Activated CD4-positive, alpha-beta memory T cell treated with anti-CD3 and anti-CD28 coated beads, Interleukin-2, amount 10 ng/mL, durations not matched to agents 7 days and 5 days (primary cell): ENCODE measurements around the gene ADAMTS17. TPM values are rescaled to one million over a fixed set of nuclear protein-coding genes. Genes with fewer than 3 reads are reported as not detected.

Experiments
- CTCF ChIA-PET: fragments of 350-600 bp; sonication (Branson Sonifier 250); formaldehyde crosslinking; loops from one replicate; lab custom pipeline; 2021; ENCODE audit warnings: antibody characterized with exemption, inconsistent platforms; lab: Charles Lee
- POLR2A ChIA-PET: fragments of 350-600 bp; sonication (Branson Sonifier 250); formaldehyde crosslinking; loops from one replicate; lab custom pipeline; 2021; ENCODE audit warnings: antibody characterized with exemption; lab: Charles Lee
- DNase-seq: peaks from one replicate; pipeline ENCODE4 v3.0.0-alpha.2; 2020
- H3K27ac Mint-ChIP-seq: one replicate; pipeline ENCODE4 v1.8.0; 2021; ENCODE audit warnings: mild to moderate bottlenecking, mixed read lengths
- H3K27me3 Mint-ChIP-seq: one replicate; pipeline ENCODE4 v1.8.0; 2021; ENCODE audit warnings: mixed read lengths
- H3K36me3 Mint-ChIP-seq: one replicate; pipeline ENCODE4 v1.8.0; 2021; ENCODE audit warnings: low read depth, mixed read lengths
- H3K4me1 Mint-ChIP-seq: one replicate; pipeline ENCODE4 v1.8.0; 2021; ENCODE audit warnings: mixed read lengths
- H3K4me3 Mint-ChIP-seq: one replicate; pipeline ENCODE4 v1.8.0; 2021; ENCODE audit warnings: mild to moderate bottlenecking, mixed read lengths
- H3K9me3 Mint-ChIP-seq: one replicate; pipeline ENCODE4 v1.8.0; 2021; ENCODE audit warnings: mixed read lengths
- total RNA-seq, 2 experiments: library from RNA; stranded (reverse); gene quantifications; one replicate each; pipeline ENCODE4 v1.2.3, GENCODE V29; 2021

Gene ADAMTS17, protein sequence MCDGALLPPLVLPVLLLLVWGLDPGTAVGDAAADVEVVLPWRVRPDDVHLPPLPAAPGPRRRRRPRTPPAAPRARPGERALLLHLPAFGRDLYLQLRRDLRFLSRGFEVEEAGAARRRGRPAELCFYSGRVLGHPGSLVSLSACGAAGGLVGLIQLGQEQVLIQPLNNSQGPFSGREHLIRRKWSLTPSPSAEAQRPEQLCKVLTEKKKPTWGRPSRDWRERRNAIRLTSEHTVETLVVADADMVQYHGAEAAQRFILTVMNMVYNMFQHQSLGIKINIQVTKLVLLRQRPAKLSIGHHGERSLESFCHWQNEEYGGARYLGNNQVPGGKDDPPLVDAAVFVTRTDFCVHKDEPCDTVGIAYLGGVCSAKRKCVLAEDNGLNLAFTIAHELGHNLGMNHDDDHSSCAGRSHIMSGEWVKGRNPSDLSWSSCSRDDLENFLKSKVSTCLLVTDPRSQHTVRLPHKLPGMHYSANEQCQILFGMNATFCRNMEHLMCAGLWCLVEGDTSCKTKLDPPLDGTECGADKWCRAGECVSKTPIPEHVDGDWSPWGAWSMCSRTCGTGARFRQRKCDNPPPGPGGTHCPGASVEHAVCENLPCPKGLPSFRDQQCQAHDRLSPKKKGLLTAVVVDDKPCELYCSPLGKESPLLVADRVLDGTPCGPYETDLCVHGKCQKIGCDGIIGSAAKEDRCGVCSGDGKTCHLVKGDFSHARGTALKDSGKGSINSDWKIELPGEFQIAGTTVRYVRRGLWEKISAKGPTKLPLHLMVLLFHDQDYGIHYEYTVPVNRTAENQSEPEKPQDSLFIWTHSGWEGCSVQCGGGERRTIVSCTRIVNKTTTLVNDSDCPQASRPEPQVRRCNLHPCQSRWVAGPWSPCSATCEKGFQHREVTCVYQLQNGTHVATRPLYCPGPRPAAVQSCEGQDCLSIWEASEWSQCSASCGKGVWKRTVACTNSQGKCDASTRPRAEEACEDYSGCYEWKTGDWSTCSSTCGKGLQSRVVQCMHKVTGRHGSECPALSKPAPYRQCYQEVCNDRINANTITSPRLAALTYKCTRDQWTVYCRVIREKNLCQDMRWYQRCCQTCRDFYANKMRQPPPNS
- total RNA-seq, result under 1 TPM; 0.38 to 0.68 TPM

DNA sequence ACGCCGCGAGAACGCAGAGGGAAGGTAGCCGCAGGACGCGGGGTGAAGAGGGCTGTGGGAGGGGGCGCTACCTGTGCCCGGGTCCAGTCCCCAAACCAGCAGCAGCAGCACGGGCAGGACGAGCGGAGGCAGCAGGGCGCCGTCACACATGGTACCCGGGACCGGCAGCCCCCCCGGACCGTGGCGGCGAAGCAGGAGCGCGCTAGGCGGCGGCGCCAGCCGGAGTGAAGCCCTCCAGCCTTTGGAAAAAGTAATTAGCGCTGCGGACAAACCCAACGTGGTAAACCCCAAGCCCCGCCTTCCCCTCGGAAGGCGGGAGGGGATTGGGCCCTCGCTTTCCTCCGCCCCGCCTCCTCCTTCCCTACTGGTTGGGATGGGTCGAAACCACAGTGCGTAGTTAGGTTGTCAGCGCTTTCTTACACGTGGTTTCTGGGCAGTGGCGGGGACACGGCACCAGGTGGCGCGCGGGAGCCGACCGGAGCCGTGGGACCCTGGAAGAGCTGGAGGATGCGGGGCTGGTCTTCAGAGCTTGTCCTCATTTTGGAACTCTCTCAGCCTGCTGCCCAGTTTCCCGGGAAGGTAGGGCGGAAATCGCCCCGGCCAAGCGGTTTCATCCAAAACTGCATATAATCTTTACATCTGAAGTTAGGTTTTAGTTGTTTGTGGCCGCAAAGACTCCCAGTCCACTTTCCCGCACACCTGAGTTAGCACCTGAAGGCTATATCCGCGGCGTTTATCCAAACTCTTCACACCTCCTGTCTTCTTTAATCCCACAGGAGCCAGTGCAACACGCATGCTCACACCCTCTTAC is at the start of gene ADAMTS17:
Gene ADAMTS17, minus strand, starts transcription at position 226 of the 811 bp plus-strand sequence. Its CDS starts 76 bp downstream, at position 150.
- POLR2A ChIA-PET, result interaction anchor here (0.9 to 1.0 kb wide), 2 partner anchors 11 to 413 kb away, joined by 4 to 5 read pairs; no protein-coding TSS in a partner anchor
- Mint-ChIP-seq H3K36me3 (no peaks in the 10 kb centered on the region), H3K4me1 (peaks cover 10% of the 10 kb centered on the region)

DNA sequence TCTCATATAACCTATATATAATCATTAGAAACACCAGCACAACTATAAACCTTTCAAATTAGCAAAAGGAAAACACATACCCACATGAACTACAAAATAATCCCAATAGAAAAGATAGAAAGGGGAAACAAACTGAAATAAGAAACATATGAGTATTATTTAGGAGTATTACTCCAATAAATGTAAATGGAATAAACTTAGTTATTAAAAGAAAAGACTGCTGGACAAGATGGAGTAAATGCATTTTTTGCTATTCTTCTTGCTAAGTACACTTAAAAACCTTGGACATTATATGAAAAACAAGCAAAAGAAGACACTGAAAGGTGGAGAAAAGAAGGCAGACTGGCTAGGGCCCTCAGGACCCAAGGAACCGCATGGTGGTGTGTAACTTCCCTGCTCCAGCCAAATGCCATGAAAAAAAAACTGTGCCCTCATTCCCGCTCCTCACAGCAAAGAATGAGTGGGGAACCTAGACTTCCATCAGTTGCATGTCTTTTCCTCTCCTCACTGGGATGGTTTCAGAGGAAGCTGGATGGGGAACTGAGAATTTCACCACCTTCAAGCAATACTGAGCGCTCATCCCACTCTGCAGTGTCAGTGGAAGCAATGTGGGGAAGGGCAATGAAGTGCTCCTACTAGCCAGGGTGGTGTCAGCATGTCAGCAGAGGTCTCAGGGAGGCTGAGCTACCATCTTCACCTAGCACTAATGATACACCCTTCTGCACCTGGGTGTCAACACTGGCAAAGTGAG is 43.7 kb upstream of the ADAMTS17 start:
- Mint-ChIP-seq H3K4me1 (no peaks in the 10 kb centered on the region), H3K4me3 (no peak overlapping the region), H3K36me3 (no peaks in the 10 kb centered on the region), H3K27ac (no peak overlapping the region), H3K27me3 (no peaks in the 10 kb centered on the region), H3K9me3 (peaks cover 6% of the 10 kb centered on the region)
- ChIA-PET CTCF (no interaction called here), POLR2A (no interaction called here)
- no peak for DNase-seq

More for the DNA sequence above, at the start of gene ADAMTS17:
- DNase-seq, result peak; percentile 94
- CTCF ChIA-PET, result interaction anchor here (0.5 to 7.7 kb wide), 12 partner anchors 8 to 531 kb away, joined by 3 to 136 read pairs (median 3); no protein-coding TSS in a partner anchor
- Mint-ChIP-seq H3K27me3 (peaks cover 35% of the 10 kb centered on the region), H3K9me3 (no peaks in the 10 kb centered on the region), H3K4me3 (peak within 1 kb of the TSS; percentile 54), H3K27ac (no peak within 1 kb of the TSS)

DNA sequence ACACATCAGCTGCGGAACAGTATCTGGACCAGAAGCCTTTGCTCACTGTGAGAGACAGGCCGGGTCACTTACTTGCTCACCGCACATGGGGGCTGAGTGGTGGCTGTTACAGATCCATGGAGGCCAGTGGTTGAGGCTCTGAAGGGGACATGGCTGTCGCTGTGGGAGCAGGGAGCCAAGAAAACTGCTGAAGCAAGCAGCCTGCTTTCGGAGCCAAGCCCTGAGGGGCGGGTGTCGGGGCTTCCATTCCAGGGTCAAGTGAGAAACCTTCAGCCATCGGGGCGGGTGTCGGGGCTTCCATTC is 42.3 kb upstream of the ADAMTS17 start:
- Mint-ChIP-seq H3K27ac (no peak overlapping the region), H3K36me3 (no peaks in the 10 kb centered on the region), H3K4me1 (no peaks in the 10 kb centered on the region), H3K27me3 (no peaks in the 10 kb centered on the region), H3K4me3 (no peak overlapping the region), H3K9me3 (peaks cover 7% of the 10 kb centered on the region)
- no peak for DNase-seq
- POLR2A ChIA-PET, result no interaction called here
- CTCF ChIA-PET, result interaction anchor here (0.8 to 2.0 kb wide), 3 partner anchors 34 to 45 kb away, joined by 3 to 11 read pairs (median 3); no protein-coding TSS in a partner anchor

DNA sequence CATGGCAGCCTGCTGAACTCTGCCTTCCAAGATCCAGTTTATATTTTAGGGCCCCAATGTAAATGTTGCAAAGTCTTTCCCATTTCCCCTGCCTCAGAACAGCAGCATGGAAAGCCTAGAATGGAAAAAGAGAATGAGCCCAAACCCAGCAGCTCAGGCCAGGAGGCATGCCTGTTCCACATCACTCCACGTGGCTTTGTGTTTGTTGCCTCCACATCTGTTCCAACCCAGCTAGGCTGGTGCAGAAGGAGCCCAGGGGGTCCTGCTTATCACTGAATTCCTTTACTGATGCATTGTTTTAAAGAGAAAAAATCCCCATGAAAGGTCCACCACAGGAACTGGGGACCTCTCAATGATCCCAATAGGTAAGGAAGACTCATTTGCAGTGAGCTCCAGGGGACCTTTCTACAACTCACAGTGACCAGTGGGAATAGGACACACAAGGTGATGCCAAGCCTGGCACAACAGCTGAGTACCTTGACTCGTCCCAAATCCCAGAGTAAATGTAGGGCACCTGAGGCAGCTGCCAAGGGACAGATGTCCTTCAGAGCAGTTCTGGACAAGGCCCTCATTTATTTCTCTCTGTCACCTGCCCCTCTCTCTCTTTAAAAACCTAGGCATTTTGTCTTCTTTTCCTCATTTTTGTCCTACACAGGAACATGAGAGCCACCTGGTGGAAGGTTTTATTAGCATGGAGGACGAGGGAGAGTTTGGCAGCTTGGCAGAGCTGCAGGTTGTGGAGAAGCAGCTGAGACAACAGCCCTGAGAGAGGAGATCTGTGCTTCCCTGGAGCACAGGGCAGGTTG is 41.7 kb upstream of the ADAMTS17 start:
- H3K27me3 Mint-ChIP-seq, result no peaks in the 10 kb centered on the region
- POLR2A ChIA-PET, result no interaction called here

DNA sequence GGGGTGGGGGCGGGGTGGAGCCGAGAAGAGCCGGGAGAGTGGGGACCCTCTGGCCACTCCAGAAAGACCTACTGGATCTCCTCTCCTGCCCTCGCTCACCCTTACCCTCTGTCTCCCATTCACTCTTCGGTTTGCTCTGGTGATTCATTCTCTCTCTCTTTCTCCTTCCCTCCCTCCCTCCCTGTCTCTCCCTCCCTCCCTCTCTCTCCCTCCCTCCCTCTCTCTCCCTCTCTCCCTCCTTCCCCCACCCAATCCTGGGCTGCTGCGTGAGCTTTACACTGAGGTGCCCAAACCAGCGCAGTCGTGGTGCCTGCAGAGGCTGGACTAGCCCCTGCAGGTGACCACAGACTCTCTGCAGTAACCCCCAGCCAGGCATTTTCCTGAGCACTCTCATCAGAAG is 32.2 kb upstream of the ADAMTS17 start:
- no peak for DNase-seq
- peaks cover 39% of the 10 kb centered on the region for H3K27me3 Mint-ChIP-seq
- H3K36me3 Mint-ChIP-seq, result no peaks in the 10 kb centered on the region
- no peaks in the 10 kb centered on the region for H3K4me1 Mint-ChIP-seq
- ChIA-PET CTCF (interaction anchor here (1.5 kb wide), 1 partner anchor 24 kb away, joined by 9 read pairs; no protein-coding TSS in a partner anchor), POLR2A (no interaction called here)
- H3K27ac Mint-ChIP-seq, result no peak overlapping the region
- H3K9me3 Mint-ChIP-seq, result no peaks in the 10 kb centered on the region
- H3K4me3 Mint-ChIP-seq, result no peak overlapping the region

More for the DNA sequence above, 41.7 kb upstream of the ADAMTS17 start:
- Mint-ChIP-seq H3K4me3 (no peak overlapping the region), H3K36me3 (no peaks in the 10 kb centered on the region), H3K9me3 (peaks cover 7% of the 10 kb centered on the region), H3K4me1 (no peaks in the 10 kb centered on the region), H3K27ac (no peak overlapping the region)
- CTCF ChIA-PET, result interaction anchor here (0.8 to 2.0 kb wide), 3 partner anchors 33 to 45 kb away, joined by 3 to 11 read pairs (median 3); no protein-coding TSS in a partner anchor
- DNase-seq, result no peak

DNA sequence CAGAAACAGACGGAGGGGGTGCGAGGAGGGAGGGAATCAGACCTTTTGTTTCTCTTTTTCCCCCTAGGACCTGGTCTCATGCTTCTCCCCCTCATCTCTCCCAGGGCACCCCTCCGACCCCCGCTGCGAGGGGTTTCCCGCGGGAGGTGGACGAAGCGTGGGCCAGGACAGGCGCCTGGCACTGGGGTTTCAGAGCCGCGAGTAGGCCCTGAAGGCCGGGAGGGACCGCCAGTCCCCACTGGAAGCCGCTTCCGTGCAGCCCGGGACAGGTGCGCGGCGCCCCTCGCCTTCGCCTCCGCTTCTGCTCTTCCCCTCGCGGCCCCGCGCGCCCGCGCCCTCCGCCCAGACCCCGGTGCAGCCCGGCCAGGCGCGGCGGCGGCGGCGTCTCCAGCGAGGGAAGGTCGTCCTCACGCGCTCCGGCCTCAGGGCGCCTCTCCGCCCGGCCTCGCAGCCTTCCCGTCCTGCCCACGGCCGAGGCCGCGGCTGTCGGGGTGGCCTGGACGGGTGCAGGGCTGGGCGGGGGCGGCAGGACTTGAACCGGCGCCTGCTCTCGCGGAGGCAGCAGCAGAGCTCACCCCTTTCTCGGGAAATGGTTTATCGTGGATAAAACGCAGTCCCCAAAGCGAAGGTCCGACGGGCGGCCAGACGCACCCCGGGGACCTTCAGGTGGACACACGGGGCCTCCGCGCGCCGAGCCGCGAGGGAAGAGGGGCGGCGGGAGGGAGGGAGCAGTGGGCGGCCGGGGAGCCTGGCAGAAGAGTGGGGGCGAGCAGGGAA is 31.5 kb upstream of the ADAMTS17 start:
- Mint-ChIP-seq H3K9me3 (no peaks in the 10 kb centered on the region), H3K27me3 (peaks cover 39% of the 10 kb centered on the region), H3K4me3 (no peak overlapping the region), H3K27ac (no peak overlapping the region), H3K4me1 (no peaks in the 10 kb centered on the region), H3K36me3 (no peaks in the 10 kb centered on the region)
- CTCF ChIA-PET, result no interaction called here
- DNase-seq, result no peak
- POLR2A ChIA-PET, result no interaction called here

DNA sequence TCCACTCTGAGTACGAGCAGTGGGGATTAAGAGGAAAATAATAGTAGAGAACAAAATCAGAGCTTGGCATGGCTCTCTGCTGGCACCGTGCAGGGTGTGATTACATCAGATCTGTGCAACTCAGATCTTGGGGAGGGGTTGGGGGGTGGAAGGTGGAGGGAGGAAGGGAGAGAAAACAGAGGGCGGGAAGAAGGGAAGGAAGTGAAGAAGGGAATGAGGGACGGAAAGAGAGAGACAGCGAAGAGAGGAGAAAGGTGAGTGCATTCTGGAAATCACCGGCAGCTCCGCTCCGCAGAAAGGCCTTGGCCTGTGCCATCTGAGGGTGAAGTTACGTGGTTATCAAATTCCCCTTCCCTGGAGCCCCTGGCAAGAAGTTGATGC is 31.0 kb upstream of the ADAMTS17 start:
- no peak for DNase-seq
- POLR2A ChIA-PET, result no interaction called here
- Mint-ChIP-seq H3K4me1 (no peaks in the 10 kb centered on the region), H3K4me3 (no peak overlapping the region), H3K27ac (no peak overlapping the region), H3K9me3 (no peaks in the 10 kb centered on the region), H3K27me3 (peaks cover 39% of the 10 kb centered on the region), H3K36me3 (no peaks in the 10 kb centered on the region)
- CTCF ChIA-PET, result no interaction called here

DNA sequence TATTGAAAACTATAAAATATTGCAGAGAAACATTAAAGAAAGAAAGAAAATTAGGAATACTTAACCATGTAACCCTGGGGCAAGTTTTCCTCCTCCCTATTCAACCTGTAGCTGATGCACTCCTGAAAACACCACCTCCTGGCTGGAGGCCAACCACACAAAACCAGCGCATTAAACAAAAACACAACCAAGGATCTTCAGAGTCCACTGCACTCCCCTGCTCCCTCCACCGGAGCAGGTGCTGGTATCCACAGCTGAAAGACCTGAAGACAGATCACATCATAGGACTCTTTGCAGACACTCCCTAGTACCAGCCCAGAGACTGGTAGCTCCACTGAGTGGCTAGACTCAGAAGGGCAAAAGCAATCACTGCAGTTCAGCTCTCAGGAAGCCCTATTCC is 13.6 kb upstream of the ADAMTS17 start:
- Mint-ChIP-seq H3K9me3 (no peaks in the 10 kb centered on the region), H3K4me3 (no peak overlapping the region), H3K4me1 (peaks cover 4% of the 10 kb centered on the region), H3K27me3 (peaks cover 39% of the 10 kb centered on the region), H3K36me3 (no peaks in the 10 kb centered on the region), H3K27ac (no peak overlapping the region)
- ChIA-PET CTCF (no interaction called here), POLR2A (no interaction called here)
- DNase-seq, result no peak

DNA sequence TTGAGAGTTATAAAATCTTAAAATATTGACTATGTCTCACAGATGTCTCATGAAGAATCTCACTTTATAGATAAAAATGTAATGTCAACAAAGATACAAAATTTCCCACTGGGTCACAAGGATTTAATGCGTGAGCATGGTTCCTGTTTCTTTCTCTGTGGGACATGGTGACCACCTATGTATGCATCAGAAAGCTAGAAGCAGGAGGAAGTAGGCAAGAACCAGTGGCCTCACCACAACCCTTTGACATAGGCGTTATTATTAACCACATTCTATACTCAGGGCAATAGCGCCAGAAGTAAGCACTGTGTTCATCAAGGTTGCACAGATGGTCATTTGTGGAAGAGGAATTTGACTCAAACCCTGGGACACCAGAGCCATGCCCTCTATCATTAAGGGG is 11.7 kb upstream of the ADAMTS17 start:
- no peaks in the 10 kb centered on the region for H3K9me3 Mint-ChIP-seq
- no peak overlapping the region for H3K27ac Mint-ChIP-seq
- peaks cover 30% of the 10 kb centered on the region for H3K27me3 Mint-ChIP-seq
- no peak for DNase-seq
- no peak overlapping the region for H3K4me3 Mint-ChIP-seq
- ChIA-PET POLR2A (no interaction called here), CTCF (no interaction called here)
- peaks cover 10% of the 10 kb centered on the region for H3K4me1 Mint-ChIP-seq
- H3K36me3 Mint-ChIP-seq, result no peaks in the 10 kb centered on the region

DNA sequence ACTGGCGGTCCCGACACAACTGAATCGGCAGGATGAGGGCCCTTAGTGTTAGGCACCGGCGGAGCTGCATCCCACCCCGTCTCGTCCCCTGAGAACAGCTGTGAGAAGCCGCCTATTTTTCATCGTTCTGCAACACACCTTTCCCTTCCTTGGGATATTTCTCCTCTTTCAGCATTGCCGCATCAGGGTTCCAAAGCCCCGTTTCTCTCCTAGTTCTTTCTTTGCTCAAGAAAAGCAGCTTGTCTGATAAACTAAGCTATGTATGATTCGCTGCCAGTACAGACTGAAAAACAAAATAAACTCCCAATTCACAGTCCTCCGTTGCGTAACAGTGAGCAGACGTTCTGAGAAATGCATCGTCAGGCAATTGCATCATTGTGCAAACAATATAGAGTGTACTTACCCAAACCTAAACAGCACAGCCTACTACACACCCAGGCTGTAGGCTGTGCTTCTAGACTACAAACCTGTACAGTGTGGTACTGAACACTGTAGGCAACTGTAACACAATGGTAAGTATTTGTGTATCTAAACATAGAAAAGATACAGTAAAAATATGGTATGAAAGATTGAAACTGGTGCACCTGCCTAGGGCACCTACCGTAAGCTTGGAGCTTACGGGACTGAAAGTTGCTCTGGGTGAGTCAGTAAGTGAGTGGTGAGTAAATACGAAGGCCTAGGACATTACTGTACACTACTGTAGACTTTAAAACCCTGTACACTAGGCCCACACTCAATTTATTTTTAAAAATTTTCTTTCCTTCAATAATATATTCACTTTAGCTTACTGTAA is 8.9 kb upstream of the ADAMTS17 start:
- Mint-ChIP-seq H3K4me3 (peak overlapping the region; percentile 86), H3K27ac (peak overlapping the region; percentile 67), H3K4me1 (peaks cover 10% of the 10 kb centered on the region), H3K27me3 (peaks cover 17% of the 10 kb centered on the region), H3K36me3 (no peaks in the 10 kb centered on the region), H3K9me3 (no peaks in the 10 kb centered on the region)
- ChIA-PET POLR2A (interaction anchor here (0.6 to 3.3 kb wide), 7 partner anchors 10 to 282 kb away, joined by 3 to 20 read pairs (median 4); partner anchors contain the start of genes ASB7 and LINS1), CTCF (interaction anchor here (0.6 to 5.9 kb wide), 59 partner anchors 8 to 1585 kb away, joined by 3 to 136 read pairs (median 5); partner anchors contain the start of genes ADAMTS17, ASB7, LINS1 and LRRC28)
- DNase-seq, result no peak
